ENCODE measurements around the gene GPR153.

GRCh38 chr1:6294080-6294889 is 33.4 kb upstream of the GPR153 start:
- no peak for TF ChIP-seq CTCF (IDR thresholded peaks at IDR 0.05)
- no peak for TF ChIP-seq POLR2AphosphoS5 (IDR thresholded peaks at IDR 0.05)
- no peak for TF ChIP-seq POLR2A (IDR thresholded peaks at IDR 0.05)
